AG09309 (cell line): ENCODE data around the gene HNF4A.

Experiments used
- DNase-seq: peaks from one replicate; pipeline ENCODE4 v3.0.0-alpha.2; 2010; ENCODE audit warnings: low read depth
- H3K4me3 ChIP-seq: 2 replicates; pipeline ENCODE4 v1.5.1; 2011; ENCODE audit warnings: mild to moderate bottlenecking, low read depth, low read length, moderate library complexity; ENCODE audit not compliant: control insufficient read depth
- TF ChIP-seq, protein P1 (sequence below): IDR thresholded peaks from 2 replicates; pipeline ENCODE4 v1.5.1; 2011; ENCODE audit warnings: mild to moderate bottlenecking, low read depth, low read length, inconsistent platforms; ENCODE audit not compliant: insufficient read depth, control insufficient read depth; ENCODE audit errors: missing control alignments

Gene HNF4A

GRCh38 chr20:44455126-44455525 lies 99.6 kb downstream of the HNF4A start:
- no peak for DNase-seq

GRCh38 chr20:44456611-44457010 lies 101.1 kb downstream of the HNF4A start:
- DNase-seq = no peak
- TF ChIP-seq, protein P1, sequence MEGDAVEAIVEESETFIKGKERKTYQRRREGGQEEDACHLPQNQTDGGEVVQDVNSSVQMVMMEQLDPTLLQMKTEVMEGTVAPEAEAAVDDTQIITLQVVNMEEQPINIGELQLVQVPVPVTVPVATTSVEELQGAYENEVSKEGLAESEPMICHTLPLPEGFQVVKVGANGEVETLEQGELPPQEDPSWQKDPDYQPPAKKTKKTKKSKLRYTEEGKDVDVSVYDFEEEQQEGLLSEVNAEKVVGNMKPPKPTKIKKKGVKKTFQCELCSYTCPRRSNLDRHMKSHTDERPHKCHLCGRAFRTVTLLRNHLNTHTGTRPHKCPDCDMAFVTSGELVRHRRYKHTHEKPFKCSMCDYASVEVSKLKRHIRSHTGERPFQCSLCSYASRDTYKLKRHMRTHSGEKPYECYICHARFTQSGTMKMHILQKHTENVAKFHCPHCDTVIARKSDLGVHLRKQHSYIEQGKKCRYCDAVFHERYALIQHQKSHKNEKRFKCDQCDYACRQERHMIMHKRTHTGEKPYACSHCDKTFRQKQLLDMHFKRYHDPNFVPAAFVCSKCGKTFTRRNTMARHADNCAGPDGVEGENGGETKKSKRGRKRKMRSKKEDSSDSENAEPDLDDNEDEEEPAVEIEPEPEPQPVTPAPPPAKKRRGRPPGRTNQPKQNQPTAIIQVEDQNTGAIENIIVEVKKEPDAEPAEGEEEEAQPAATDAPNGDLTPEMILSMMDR = no peak
- no peak overlapping the region for H3K4me3 ChIP-seq

More at GRCh38 chr20:44455126-44455525, 99.6 kb downstream of the HNF4A start:
- no peak overlapping the region for H3K4me3 ChIP-seq
- TF ChIP-seq, protein P1 = no peak

DNA sequence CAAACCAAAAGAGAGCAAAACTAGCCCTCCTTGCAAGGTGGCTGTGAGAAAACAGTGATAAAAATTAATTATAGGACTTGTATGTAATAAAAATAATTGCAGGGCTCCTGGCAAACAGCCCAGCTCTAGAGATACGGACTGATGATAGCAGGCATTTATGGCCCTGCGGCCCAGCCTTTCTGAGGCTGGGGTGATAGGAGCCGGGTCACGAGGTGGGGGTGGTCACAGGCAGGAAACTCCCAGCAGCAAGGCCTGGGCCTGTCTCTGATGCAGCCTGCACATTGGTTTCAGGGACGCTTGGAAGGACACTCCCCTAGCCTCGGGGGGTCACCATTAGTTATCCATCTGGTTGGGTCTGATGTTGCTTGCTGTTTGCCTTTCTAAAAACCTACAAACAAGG lies 101.5 kb downstream of the HNF4A start:
- TF ChIP-seq, protein P1 = no peak
- DNase-seq = no peak
- H3K4me3 ChIP-seq = no peak overlapping the region

GRCh38 chr20:44459271-44459670 lies 103.8 kb downstream of the HNF4A start:
- DNase-seq = no peak
- TF ChIP-seq, protein P1 = no peak
- H3K4me3 ChIP-seq = no peak overlapping the region

DNA sequence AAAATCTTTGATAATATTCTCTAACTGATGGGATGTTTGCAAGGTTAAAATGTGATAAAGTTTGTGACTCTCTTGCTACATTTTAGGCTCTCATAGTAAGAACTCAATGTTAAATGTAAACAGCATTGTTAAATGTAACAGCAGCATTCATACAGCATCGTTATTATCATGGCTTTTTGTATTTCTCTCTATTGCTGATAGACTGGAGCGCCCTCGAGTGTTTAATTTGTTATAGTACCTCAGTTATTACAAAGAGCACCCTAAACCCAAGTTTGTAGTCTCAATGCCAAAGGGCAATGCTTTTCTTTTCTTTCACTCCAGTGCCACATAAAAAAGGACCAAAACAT lies 105.3 kb downstream of the HNF4A start:
- TF ChIP-seq, protein P1 = peak; percentile 53
- no peak for DNase-seq
- H3K4me3 ChIP-seq = no peak overlapping the region

DNA sequence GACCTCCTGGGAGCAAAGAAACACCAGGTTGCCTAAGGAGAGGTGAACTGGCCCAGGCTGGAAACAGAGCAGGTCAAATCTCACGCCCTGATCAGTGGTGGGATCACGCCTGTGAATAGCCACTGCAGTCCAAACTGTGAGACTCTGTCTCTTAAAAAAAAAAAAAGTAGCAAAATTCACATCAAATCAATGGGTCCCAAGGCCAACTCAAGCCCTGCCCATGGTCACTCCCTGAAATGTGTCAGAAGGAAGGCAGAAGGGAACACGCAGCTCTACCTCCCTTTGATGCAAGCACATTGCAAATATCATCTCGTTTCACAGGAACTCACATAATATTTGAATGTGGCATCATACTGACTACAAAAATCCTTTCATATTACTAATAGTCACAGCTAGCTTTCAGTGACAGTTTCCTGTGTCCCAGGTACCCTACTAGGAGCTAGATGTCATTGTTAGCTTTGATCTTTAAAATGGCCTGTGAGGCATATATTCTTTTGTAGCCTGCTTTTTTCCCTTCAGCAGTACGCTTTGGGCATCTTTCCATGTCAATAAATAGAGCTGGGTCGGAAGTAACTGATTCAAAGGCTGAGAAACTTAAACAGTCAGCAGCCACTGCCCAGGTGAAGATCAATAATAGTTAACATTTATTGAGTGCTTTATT lies 105.8 kb downstream of the HNF4A start:
- no peak for DNase-seq
- TF ChIP-seq, protein P1 = no peak
- H3K4me3 ChIP-seq = no peak overlapping the region

- H3K4me3 ChIP-seq = no peak overlapping the region
- DNase-seq = no peak
- TF ChIP-seq, protein P1 = no peak
Measured at GRCh38 chr20:44461803-44462174, 106.3 kb downstream of the HNF4A start.
